ENCODE data around the gene CDH4. TPM values are rescaled to one million over a fixed set of nuclear protein-coding genes. Genes with fewer than 3 reads are reported as not detected.
A peak's percentile ranks its signal among the peaks of the same experiment; 100 is the strongest.

The CDH4 gene
- total and polyA plus RNA-seq, 2 of the 13 experiments (the other 11 are each of a cell fraction or from before 2014, with no cell fraction given), result not detected

GRCh38 chr20:61285152-61285645 is 33.1 kb downstream of the CDH4 start:
- Histone ChIP-seq H3K27ac (ENCODE audit: extremely low read length, insufficient read depth, low read length) (no peak overlapping the region), H3K27me3 (ENCODE audit: control insufficient read depth in 1 of 2, insufficient read depth in 2 of 2, low read length in 2 of 2) (peaks cover 0 to 16% of the 10 kb centered on the region in 2 experiments; a peak in 2 of 5 replicates), H3K4me3 (replicated peaks in 1 of 3; ENCODE audit: insufficient read depth in 1 of 3, low read depth in 2 of 3, low read length in 3 of 3) (no peak overlapping the region), H3K4me2 (ENCODE audit: low read depth, low read length) (no peak overlapping the region), H4K20me1 (ENCODE audit: insufficient read depth, low read length) (no peaks in the 10 kb centered on the region), H3K9me3 (ENCODE audit: low read length) (peaks cover 9% of the 10 kb centered on the region), H3K79me2 (ENCODE audit: insufficient read depth, low read length) (no peaks in the 10 kb centered on the region), H3K36me3 (replicated peaks in 1 of 2; ENCODE audit: control insufficient read depth in 1 of 2, insufficient read depth in 2 of 2, low read length in 2 of 2) (no peaks in the 10 kb centered on the region), H3K4me1 (ENCODE audit: insufficient read depth, low read length) (no peaks in the 10 kb centered on the region), H3K9ac (ENCODE audit: insufficient read depth, low read depth, low read length) (no peak overlapping the region), H2AFZ (ENCODE audit: low read length) (no peak overlapping the region)
- no TSS peak for BruUV-seq (replicated peaks)
- in situ Hi-C loops (cut with HindIII; ENCODE audit: extremely low pct_ligation_motif_present, low pct_unique_long_range_greater_than_20kb) (no loop called here), intact Hi-C loops (cut with micrococcal nuclease; ENCODE audit: unreplicated experiment) (no loop called here)
- no peak for ATAC-seq
- TF ChIP-seq ZBTB40 (IDR thresholded peaks at IDR 0.05) (no peak), ZBTB40 (CRISPR knock-in tag; IDR thresholded peaks at IDR 0.05) (0 out of 2 replicates have a peak, but pooled peaks have one; percentile 2), ZNF557 (CRISPR knock-in tag; IDR thresholded peaks at IDR 0.05) (no peak), HNF1B (CRISPR knock-in tag; IDR thresholded peaks at IDR 0.05) (no peak)
- CTCF ChIA-PET (ENCODE audit: low intra/inter-chr PET ratio, low total read pairs), result no interaction called here
- no peak for FAIRE-seq
- 26% methylated on average over 15 of the region's 15 CpGs for WGBS (ENCODE audit: low lambda C conversion rate)
- no peak for DNase-seq (ENCODE audit: low spot score)
- POLR2A ChIA-PET, result no interaction called here

Measured in HepG2 (cell line).